ENCODE results near the gene FUT6. TPM values are rescaled to one million over a fixed set of nuclear protein-coding genes. Genes with fewer than 3 reads are reported as not detected.

The FUT6 gene
- total and polyA plus RNA-seq, 2 donors from 2014 or later, result 13.0 to 58.4 TPM

DNA sequence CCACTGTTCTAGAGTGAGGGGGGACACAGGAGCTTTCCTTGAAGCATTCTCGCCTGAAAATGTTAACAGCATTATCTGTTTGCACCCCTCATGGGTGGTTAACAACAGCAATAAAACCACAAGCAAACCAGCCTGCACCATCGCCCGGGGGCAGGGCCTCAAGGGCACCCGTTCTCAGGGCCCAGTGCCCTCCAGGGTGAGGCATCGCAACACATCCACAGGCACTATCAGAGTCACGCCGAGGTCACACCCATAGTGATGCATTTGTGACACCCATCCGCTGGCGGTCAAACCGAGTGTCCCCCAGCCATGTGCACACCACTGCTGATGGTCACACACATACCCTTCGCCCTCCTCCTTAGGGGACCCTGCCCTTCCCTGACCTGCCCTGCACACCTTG lies 26.3 kb upstream of the FUT6 start:
- Histone ChIP-seq H3K27me3 (ENCODE audit: control insufficient read depth, insufficient read depth, low read length) (no peaks in the 10 kb centered on the region), H3K9ac (ENCODE audit: low read length in 3 of 3) (no peak overlapping the region), H3K4me3 (ENCODE audit: low read length in 3 of 3) (no peak overlapping the region), H3K36me3 (ENCODE audit: control insufficient read depth in 2 of 3, insufficient read depth in 3 of 3, low read length in 3 of 3) (no peaks in the 10 kb centered on the region), H3K4me1 (ENCODE audit: control insufficient read depth in 2 of 3, insufficient read depth in 2 of 3, low read depth in 1 of 3, low read length in 3 of 3) (no peaks in the 10 kb centered on the region), H3K27ac (ENCODE audit: low read depth in 2 of 2, low read length in 2 of 2) (no peak overlapping the region), H3K9me3 (ENCODE audit: control insufficient read depth in 2 of 3, insufficient read depth in 1 of 3, low read length in 3 of 3) (no peaks in the 10 kb centered on the region)
- intact Hi-C loops (cut with DNase I), result no loop called here
- TF ChIP-seq CTCF (IDR thresholded peaks at IDR 0.05; ENCODE audit: borderline replicate concordance, extremely low read depth, insufficient read depth), result no peak
- FAIRE-seq, result no peak
- DNase-seq, result no peak

- intact Hi-C loops (cut with DNase I), result no loop called here
- no peak for FAIRE-seq
- DNase-seq, result no peak
- Histone ChIP-seq H3K9me3 (ENCODE audit: control insufficient read depth in 2 of 3, insufficient read depth in 1 of 3, low read length in 3 of 3) (no peaks in the 10 kb centered on the region), H3K4me1 (ENCODE audit: control insufficient read depth in 2 of 3, insufficient read depth in 2 of 3, low read depth in 1 of 3, low read length in 3 of 3) (no peaks in the 10 kb centered on the region), H3K4me3 (ENCODE audit: low read length in 3 of 3) (no peak overlapping the region), H3K9ac (ENCODE audit: low read length in 3 of 3) (no peak overlapping the region), H3K27me3 (ENCODE audit: control insufficient read depth, insufficient read depth, low read length) (no peaks in the 10 kb centered on the region), H3K27ac (ENCODE audit: low read depth in 2 of 2, low read length in 2 of 2) (no peak overlapping the region), H3K36me3 (ENCODE audit: control insufficient read depth in 2 of 3, insufficient read depth in 3 of 3, low read length in 3 of 3) (no peaks in the 10 kb centered on the region)
- no peak for TF ChIP-seq CTCF (IDR thresholded peaks at IDR 0.05; ENCODE audit: borderline replicate concordance, extremely low read depth, insufficient read depth)
Observed at GRCh38 chr19:5864725-5865486, 25.4 kb upstream of the FUT6 start.

DNA sequence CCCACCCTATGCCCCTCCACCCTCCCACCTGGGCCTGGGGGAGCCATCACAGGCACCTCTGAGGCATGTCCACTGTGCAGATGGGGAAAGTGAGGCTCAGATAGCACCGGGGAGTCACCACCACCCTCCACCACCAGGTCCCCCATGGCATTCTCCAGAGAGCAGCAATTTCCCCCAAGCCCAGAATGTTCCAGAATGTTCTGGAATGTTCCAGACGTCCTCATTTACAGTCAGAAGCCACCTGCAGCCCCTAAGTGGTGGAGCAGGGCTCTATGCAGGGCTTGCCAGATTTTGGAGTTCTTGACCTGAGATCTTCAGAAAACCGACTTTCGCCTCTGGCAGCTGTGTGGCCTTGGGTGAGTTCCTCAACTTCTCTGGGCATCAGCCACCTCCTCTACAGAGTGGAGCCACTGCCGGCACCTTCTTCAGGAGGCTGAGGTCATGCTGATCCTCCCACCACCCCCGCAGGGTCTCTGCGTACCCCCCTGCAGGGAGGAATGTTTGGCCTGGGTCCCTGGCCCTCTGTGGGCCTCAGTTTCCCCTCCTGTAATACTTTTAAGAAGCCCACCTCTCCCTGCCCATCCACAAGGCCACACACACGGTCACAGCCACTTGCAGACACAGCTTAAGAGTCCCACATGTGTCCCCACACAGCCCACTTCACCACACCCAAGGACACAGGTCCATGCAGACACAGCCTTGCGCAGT lies 24.7 kb upstream of the FUT6 start:
- H3K27ac ChIP-seq (ENCODE audit: low read depth in 2 of 2, low read length in 2 of 2), result no peak overlapping the region
- no peaks in the 10 kb centered on the region for H3K9me3 ChIP-seq (ENCODE audit: control insufficient read depth in 2 of 3, insufficient read depth in 1 of 3, low read length in 3 of 3)
- FAIRE-seq (no peak), DNase-seq (no peak)
- no peak overlapping the region for H3K4me3 ChIP-seq (ENCODE audit: low read length in 3 of 3)
- no peaks in the 10 kb centered on the region for H3K27me3 ChIP-seq (ENCODE audit: control insufficient read depth, insufficient read depth, low read length)
- H3K36me3 ChIP-seq (ENCODE audit: control insufficient read depth in 2 of 3, insufficient read depth in 3 of 3, low read length in 3 of 3), result no peaks in the 10 kb centered on the region
- intact Hi-C loops (cut with DNase I), result no loop called here
- TF ChIP-seq CTCF (IDR thresholded peaks at IDR 0.05; ENCODE audit: borderline replicate concordance, extremely low read depth, insufficient read depth), result no peak
- no peaks in the 10 kb centered on the region for H3K4me1 ChIP-seq (ENCODE audit: control insufficient read depth in 2 of 3, insufficient read depth in 2 of 3, low read depth in 1 of 3, low read length in 3 of 3)
- no peak overlapping the region for H3K9ac ChIP-seq (ENCODE audit: low read length in 3 of 3)
